GM13977 (cell line): ENCODE measurements around the gene SUCLG1.

ENCODE experiments used
- DNase-seq: peaks from one replicate; pipeline ENCODE4 v3.0.0; 2012; ENCODE audit warnings: low spot score
- in situ Hi-C: fragments of 300-500 bp; cut with MboI; formaldehyde crosslinking; loops from one replicate; pipeline ENCODE4 v1.12.0; 2022; ENCODE audit warnings: low sequenced_read_pairs, low pct_unique_long_range_greater_than_20kb, mixed read lengths, inconsistent platforms; ENCODE audit not compliant: unreplicated experiment
- TF ChIP-seq, protein P1 (sequence below): IDR thresholded peaks from 2 replicates; pipeline ENCODE4 v1.5.1; 2012; ENCODE audit warnings: mild to moderate bottlenecking, control low read depth; ENCODE audit not compliant: insufficient read depth; ENCODE audit errors: extremely low read depth, missing control alignments

Gene SUCLG1

DNA sequence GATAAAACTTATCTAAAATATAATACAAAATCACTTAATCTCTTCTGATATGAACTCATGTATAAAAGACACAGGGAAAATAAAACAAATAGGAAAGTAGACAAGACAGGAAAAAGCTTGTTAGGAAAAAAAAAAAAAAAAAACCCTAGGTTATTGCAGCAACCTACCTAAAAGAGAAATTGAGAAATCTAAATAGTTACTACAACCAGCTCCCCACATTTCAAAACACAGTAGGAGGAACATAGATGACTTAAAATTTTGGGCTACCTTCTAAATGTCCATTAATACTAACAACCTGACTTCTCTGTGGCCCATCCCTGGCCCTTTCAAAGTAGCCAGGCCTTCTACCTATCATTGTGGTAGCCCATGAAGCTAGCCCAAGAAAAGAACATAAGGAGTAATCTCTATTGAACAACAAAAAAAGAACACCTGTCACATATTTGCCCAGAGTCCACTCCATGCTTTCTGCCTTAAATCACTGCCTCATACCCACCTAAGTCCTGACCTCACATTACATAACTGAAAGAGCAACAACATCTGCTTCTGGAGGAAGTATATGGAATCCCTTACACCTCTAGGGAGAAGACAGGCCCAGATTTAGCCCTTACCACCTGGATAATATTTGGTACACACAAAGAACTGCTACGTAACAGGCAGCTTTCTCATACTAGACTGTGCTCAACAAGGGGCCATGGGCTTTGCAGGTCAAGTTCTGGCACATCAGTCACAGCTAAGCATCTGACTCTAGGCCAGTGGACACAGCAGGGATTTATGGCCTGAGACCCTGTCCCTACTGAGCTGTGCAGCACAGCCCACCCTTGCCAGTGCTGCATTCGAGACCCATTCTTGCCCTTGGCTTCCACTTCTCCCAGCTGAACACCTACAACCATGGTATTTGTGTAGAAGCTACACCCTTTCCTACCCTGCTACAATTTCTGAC lies 8.5 kb downstream of the SUCLG1 start:
- DNase-seq = no peak
- in situ Hi-C loops = no loop called here
- TF ChIP-seq, protein P1, sequence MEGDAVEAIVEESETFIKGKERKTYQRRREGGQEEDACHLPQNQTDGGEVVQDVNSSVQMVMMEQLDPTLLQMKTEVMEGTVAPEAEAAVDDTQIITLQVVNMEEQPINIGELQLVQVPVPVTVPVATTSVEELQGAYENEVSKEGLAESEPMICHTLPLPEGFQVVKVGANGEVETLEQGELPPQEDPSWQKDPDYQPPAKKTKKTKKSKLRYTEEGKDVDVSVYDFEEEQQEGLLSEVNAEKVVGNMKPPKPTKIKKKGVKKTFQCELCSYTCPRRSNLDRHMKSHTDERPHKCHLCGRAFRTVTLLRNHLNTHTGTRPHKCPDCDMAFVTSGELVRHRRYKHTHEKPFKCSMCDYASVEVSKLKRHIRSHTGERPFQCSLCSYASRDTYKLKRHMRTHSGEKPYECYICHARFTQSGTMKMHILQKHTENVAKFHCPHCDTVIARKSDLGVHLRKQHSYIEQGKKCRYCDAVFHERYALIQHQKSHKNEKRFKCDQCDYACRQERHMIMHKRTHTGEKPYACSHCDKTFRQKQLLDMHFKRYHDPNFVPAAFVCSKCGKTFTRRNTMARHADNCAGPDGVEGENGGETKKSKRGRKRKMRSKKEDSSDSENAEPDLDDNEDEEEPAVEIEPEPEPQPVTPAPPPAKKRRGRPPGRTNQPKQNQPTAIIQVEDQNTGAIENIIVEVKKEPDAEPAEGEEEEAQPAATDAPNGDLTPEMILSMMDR = no peak

DNA sequence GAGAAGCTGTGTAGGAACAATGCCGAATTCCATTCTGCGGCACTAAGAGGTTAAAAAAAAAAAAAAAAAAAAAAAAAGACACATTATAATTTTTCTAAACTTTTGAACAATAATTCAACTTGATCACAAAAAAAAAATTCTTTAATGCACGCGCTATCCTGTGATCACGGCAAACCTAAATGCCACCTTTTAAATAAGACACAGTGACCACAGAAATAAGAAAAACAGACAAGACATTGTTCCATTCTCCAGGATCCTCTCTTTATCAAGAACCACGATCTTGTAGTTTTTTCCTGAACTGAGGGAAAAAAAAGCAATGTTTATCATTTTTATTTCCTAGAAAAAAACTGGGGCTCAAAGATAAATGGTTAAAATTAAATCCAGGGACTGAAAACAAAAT lies 9.4 kb downstream of the SUCLG1 start:
- in situ Hi-C loops = no loop called here
- TF ChIP-seq, protein P1 = no peak
- no peak for DNase-seq

DNA sequence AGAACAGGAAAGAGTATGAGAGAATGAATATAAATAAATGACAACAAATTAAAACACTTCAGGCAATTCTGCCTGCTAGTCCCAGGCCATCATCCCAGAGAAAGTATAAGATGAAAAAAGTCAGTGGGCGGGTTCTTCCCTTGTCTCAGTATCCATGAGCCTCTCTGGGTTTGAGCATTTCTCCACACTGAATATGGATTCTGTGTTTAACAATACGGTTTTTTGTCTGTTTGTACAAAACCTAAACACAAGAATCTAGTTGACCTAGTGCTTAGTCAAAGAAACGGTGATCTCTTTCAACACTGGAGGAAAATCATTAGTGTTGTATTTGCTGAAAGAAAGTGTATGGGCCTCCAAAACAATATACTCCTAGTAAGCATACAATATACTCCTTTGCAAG lies 10.0 kb downstream of the SUCLG1 start:
- in situ Hi-C loops = no loop called here
- TF ChIP-seq, protein P1 = no peak
- no peak for DNase-seq

DNA sequence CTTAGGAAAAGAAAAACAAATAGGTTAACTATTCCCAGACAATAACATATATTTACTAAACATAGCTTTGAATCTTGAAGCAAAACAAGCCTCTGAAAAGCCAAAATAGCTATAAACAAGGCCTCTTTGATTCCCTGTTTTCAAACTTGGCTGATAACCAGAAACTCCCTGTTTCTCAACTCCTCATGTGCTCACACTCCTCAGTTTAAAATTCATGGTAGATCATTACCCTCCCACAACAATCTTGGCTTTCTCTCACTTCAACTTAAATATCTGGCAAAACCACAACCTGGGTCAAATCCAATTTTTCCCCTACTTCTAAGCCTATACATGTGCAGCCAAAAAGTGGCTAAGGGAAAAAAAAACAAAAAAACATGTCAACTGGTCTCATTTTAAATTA lies 15.6 kb downstream of the SUCLG1 start:
- DNase-seq = no peak
- TF ChIP-seq, protein P1 = no peak
- in situ Hi-C loops = no loop called here

DNA sequence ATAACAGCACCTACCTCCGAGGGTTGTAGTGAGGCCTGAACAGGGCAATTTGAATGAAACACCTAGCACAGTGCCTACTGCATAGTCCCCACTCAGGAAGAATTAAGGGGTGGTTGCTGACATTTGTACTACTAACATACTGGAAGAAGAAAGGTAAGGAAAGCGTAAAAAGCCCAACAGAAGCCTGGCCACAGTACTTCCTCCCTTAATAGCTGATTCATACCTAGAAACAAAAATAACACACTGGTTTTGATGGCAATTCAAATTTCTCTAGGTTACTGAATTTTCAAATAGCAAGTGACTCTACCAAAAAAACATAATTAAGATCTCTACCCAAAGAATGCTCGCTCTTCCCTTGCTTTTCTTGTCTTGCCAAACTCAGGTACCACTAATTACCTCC lies 16.2 kb downstream of the SUCLG1 start:
- TF ChIP-seq, protein P1 = no peak
- DNase-seq = no peak
- in situ Hi-C loops = no loop called here

DNA sequence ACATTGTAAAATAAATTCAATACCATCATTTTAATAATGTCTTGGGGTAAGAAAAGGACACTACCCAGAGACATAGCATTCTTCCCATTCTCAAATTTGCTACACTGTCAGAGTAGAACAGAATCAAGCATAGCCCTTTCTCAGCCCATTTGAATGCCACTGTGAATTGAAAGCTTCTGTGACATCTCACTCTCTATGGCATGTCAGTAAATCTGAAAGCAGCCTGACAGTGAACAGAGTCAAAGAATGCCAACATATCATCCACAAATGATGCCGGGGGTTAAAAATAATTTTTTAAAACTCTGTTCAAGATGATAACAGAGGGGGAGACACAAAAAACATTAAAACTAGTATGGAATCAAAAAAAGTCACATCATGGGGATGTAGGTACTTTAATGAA lies 17.6 kb downstream of the SUCLG1 start:
- in situ Hi-C loops = no loop called here
- no peak for DNase-seq
- TF ChIP-seq, protein P1 = no peak
